ENCODE data around the gene TOPBP1. TPM values are rescaled to one million over a fixed set of nuclear protein-coding genes. Genes with fewer than 3 reads are reported as not detected.

TOPBP1 gene
- total and polyA plus RNA-seq, 2 of the 4 experiments (the other 2 are of a cell fraction), result 19.5 to 50.5 TPM

DNA sequence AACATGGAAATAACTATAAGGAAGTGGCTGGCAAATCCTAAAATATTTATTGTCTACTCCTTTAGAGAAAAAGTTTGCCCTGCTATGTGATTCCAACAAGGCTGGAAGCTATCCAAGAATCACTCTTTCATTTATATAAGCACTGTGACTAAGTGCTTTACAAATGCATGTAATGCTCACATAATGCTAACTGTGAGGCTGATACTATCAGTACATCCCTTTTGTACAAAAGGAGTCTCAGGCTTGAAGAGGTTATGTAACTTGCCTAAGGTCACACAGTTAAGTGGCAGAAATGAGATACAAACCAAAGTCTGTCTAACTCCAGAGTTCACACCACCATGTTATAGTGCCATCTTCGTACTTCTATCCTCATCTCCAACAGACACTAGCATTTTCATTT, 17.0 kb downstream of the TOPBP1 start:
- peak; percentile 96 for ATAC-seq (ENCODE audit: low read depth)
- Histone ChIP-seq H3K4me1 (ENCODE audit: control insufficient read depth, insufficient read depth, low read length) (peaks cover 3% of the 10 kb centered on the region; the same call in 1 of the 2 replicates), H2AFZ (replicated peaks; ENCODE audit: low read length, poor library complexity) (no peak overlapping the region), H3K9ac (ENCODE audit: low read depth, low read length) (no peak overlapping the region), H4K5ac (ENCODE audit: low read depth, low read length) (no peak overlapping the region), H3K27ac (ENCODE audit: insufficient read depth, low read length) (no peak overlapping the region), H3K9me1 (ENCODE audit: insufficient read depth, low read length) (peaks cover 3% of the 10 kb centered on the region), H2BK20ac (ENCODE audit: low read depth, low read length) (no peak overlapping the region), H2AK9ac (replicated peaks; ENCODE audit: low read depth, low read length, poor library complexity) (no peak overlapping the region), H4K91ac (ENCODE audit: insufficient read depth, low read depth, low read length) (no peak overlapping the region), H3K36me3 (ENCODE audit: control insufficient read depth, insufficient read depth, low read length) (peaks cover 15% of the 10 kb centered on the region), H4K20me1 (ENCODE audit: insufficient read depth, low read length) (no peaks in the 10 kb centered on the region), H2BK120ac (ENCODE audit: low read depth, low read length) (no peak overlapping the region), H4K8ac (ENCODE audit: low read depth in 2 of 2, low read length in 2 of 2) (no peak overlapping the region), H3K56ac (ENCODE audit: extremely low read depth, insufficient read depth, low read length) (no peak overlapping the region), H2AK5ac (ENCODE audit: low read depth, low read length) (no peak overlapping the region), H2BK15ac (ENCODE audit: low read depth, low read length) (no peak overlapping the region), H3K23ac (ENCODE audit: low read depth, low read length) (no peak overlapping the region), H3K4me2 (ENCODE audit: low read depth, low read length) (no peak overlapping the region), H3K4ac (ENCODE audit: low read depth, low read length) (no peak overlapping the region), H3K27me3 (ENCODE audit: control insufficient read depth, insufficient read depth, low read length) (no peaks in the 10 kb centered on the region), H3K18ac (ENCODE audit: low read depth, low read length) (no peak overlapping the region), H2BK5ac (ENCODE audit: low read depth, low read length, poor library complexity, severe bottlenecking) (peak overlapping the region; percentile 17), H3K9me3 (ENCODE audit: control insufficient read depth, insufficient read depth, low read length) (no peaks in the 10 kb centered on the region), H3K79me1 (ENCODE audit: low read depth in 1 of 2, low read length in 2 of 2) (peaks cover 11 to 29% of the 10 kb centered on the region in 2 experiments; a peak in 3 of 4 replicates), H3K4me3 (ENCODE audit: insufficient read depth, low read depth, low read length) (no peak overlapping the region), H3K14ac (replicated peaks; ENCODE audit: low read depth, low read length) (no peak overlapping the region)
- WGBS, 2 experiments (ENCODE audit: extremely low coverage in 2 of 2, insufficient read length in 1 of 2), result no CpG with 5 or more reads among the region's 1 CpG
- intact Hi-C loops (cut with micrococcal nuclease), result loop anchor here (5.0 kb wide), 1 partner anchor 52 kb away; no protein-coding TSS in a partner anchor
- no TSS peak for BruUV-seq (replicated peaks)
- DNase-seq, result peak; percentile 93
- dilution Hi-C loops (cut with HindIII; ENCODE audit: low sequenced_read_pairs, unreplicated experiment), result no loop called here
- ChIA-PET POLR2A (ENCODE audit: unreplicated experiment) (no interaction called here), CTCF (no interaction called here)
- peak; percentile 63; the same call in 1 of the 2 replicates for TF ChIP-seq RFX5 (IDR thresholded peaks at IDR 0.05; ENCODE audit: low read depth, low read length)
- TF ChIP-seq POLR2A (IDR thresholded peaks at IDR 0.05; ENCODE audit: low read depth, low read length), result no peak
- no peak for TF ChIP-seq CHD1 (IDR thresholded peaks at IDR 0.05; ENCODE audit: low read depth, low read length)
- TF ChIP-seq NFE2L2 (IDR thresholded peaks at IDR 0.05; ENCODE audit: low read depth, low read length), result no peak
- TF ChIP-seq FOS (IDR thresholded peaks at IDR 0.05; ENCODE audit: low read depth, low read length), result peak; percentile 58
- no peak for TF ChIP-seq BHLHE40 (IDR thresholded peaks at IDR 0.05; ENCODE audit: low read depth, low read length)
- TF ChIP-seq CEBPB (IDR thresholded peaks at IDR 0.05; ENCODE audit: low read depth, low read length), result peak; percentile 55
- in situ Hi-C loops (cut with MboI; ENCODE audit: low sequenced_read_pairs), result no loop called here
